Subcutaneous abdominal adipose tissue (tissue), 5 donors: Measurements from ENCODE around the gene PARP6.

ENCODE experiments used
- H3K27ac ChIP-seq: one replicate; pipeline ENCODE4 v1.7.0; 2013; ENCODE audit warnings: low read depth, mild to moderate bottlenecking, inconsistent platforms, low read length, moderate library complexity
- H3K27me3 ChIP-seq, 5 donors: one replicate each; pipeline ENCODE4 v1.7.0; 2013; ENCODE audit warnings: low read length in 5 of 5, inconsistent platforms in 1 of 5; ENCODE audit not compliant: control insufficient read depth in 5 of 5, insufficient read depth in 4 of 5
- H3K36me3 ChIP-seq, 5 donors: one replicate each; pipeline ENCODE4 v1.7.0; 2013; ENCODE audit warnings: low read length in 5 of 5; ENCODE audit not compliant: control insufficient read depth in 5 of 5, insufficient read depth in 5 of 5
- H3K4me1 ChIP-seq, 5 donors: one replicate each; pipeline ENCODE4 v1.7.0; 2013; ENCODE audit warnings: low read length in 5 of 5, mild to moderate bottlenecking in 3 of 5, moderate library complexity in 1 of 5; ENCODE audit not compliant: control insufficient read depth in 5 of 5, insufficient read depth in 5 of 5
- H3K4me3 ChIP-seq, 5 donors: one replicate each; pipeline ENCODE4 v1.7.0; 2013; ENCODE audit warnings: low read length in 5 of 5, low read depth in 1 of 5
- H3K9ac ChIP-seq, 5 donors: one replicate each; pipeline ENCODE4 v1.7.0; 2013; ENCODE audit warnings: low read length in 5 of 5, mild to moderate bottlenecking in 4 of 5, moderate library complexity in 3 of 5
- H3K9me3 ChIP-seq, 5 donors: one replicate each; pipeline ENCODE4 v1.7.0; 2013; ENCODE audit warnings: low read length in 5 of 5; ENCODE audit not compliant: control insufficient read depth in 5 of 5
- donor health status: healthy.
- donor health status: healthy.
- donor health status: healthy.
- donor health status: healthy.
- donor health status: healthy.

PARP6 gene

GRCh38 chr15:72235298-72235697, 37.1 kb downstream of the PARP6 start:
- Histone ChIP-seq H3K4me3 (no peak overlapping the region), H3K9me3 (no peaks in the 10 kb centered on the region), H3K27me3 (no peaks in the 10 kb centered on the region), H3K4me1 (peaks cover 2 to 30% (median 22%) of the 10 kb centered on the region in 5 donors), H3K9ac (no peak overlapping the region), H3K27ac (no peak overlapping the region), H3K36me3 (peaks cover 5 to 19% (median 8%) of the 10 kb centered on the region in 5 donors)

- H3K9ac ChIP-seq, result no peak overlapping the region
- no peaks in the 10 kb centered on the region for H3K9me3 ChIP-seq
- peaks cover 4 to 43% (median 33%) of the 10 kb centered on the region in 5 donors for H3K4me1 ChIP-seq
- no peaks in the 10 kb centered on the region for H3K27me3 ChIP-seq
- no peak overlapping the region for H3K27ac ChIP-seq
- H3K4me3 ChIP-seq, result no peak overlapping the region
- H3K36me3 ChIP-seq, result peaks cover 0 to 6% (median 2%) of the 10 kb centered on the region in 5 donors
Observed at GRCh38 chr15:72233769-72234168, 38.6 kb downstream of the PARP6 start.

- Histone ChIP-seq H3K4me3 (peak overlapping the region; percentile 56 to 92 (median 91)), H3K27ac (peak overlapping the region; percentile 94), H3K27me3 (no peaks in the 10 kb centered on the region), H3K9me3 (no peaks in the 10 kb centered on the region), H3K36me3 (no peaks in the 10 kb centered on the region), H3K9ac (peak overlapping the region; percentile 4 to 84 (median 79)), H3K4me1 (peaks cover 4 to 54% (median 46%) of the 10 kb centered on the region in 5 donors)
Observed at GRCh38 chr15:72231833-72232478, 40.4 kb downstream of the PARP6 start.

DNA sequence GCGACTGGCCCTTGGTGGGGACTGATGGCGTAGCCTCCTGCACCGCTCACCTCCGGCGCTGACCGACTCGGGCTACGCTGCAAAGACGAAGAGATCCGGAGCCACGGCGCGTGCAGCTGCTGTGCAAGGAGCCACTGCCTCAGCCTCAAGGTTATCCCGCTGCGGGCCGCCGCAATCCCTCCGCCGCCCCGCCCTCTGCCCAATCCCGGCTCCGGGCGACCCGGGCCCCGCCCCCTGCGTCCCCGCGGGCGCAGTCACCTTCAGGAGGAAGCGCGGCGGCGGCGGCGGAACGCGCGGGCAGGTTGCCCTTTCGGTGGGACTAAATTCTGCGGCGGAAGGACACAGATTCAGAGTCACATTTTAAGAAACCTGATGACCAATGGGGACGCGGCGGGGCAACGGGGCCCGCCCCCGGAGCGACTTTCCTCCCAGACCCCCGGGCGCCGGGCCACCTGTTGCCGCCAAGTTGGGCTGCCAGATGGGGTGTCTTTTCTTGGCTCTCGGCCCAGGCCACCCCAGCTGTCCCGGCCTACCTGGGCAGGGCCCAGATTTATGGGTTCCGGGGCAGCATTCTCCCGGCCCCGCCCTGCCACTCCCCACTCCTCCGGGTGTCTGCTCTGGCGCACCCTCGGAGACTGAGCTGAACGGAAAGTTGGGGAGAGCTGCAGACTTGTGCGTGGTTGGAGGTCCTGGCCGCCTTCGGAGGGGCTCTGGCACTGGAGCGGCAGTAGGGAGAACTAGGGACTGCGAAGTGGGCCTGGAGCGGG, 41.1 kb downstream of the PARP6 start, which contains the start of gene PKM:
PKM (minus strand) TSS at position 125 of the 767 bp plus-strand sequence. CDS start 12,093 bp downstream, outside the sequence.
- no peaks in the 10 kb centered on the region for H3K9me3 ChIP-seq
- peaks cover 4 to 57% (median 48%) of the 10 kb centered on the region in 5 donors for H3K4me1 ChIP-seq
- H3K4me3 ChIP-seq, result peak within 1 kb of the TSS; percentile 82 to 92 (median 91)
- H3K27ac ChIP-seq, result peak within 1 kb of the TSS; percentile 94
- H3K36me3 ChIP-seq, result no peaks in the 10 kb centered on the region
- no peaks in the 10 kb centered on the region for H3K27me3 ChIP-seq
- H3K9ac ChIP-seq, result peak within 1 kb of the TSS; percentile 38 to 90 (median 86)

DNA sequence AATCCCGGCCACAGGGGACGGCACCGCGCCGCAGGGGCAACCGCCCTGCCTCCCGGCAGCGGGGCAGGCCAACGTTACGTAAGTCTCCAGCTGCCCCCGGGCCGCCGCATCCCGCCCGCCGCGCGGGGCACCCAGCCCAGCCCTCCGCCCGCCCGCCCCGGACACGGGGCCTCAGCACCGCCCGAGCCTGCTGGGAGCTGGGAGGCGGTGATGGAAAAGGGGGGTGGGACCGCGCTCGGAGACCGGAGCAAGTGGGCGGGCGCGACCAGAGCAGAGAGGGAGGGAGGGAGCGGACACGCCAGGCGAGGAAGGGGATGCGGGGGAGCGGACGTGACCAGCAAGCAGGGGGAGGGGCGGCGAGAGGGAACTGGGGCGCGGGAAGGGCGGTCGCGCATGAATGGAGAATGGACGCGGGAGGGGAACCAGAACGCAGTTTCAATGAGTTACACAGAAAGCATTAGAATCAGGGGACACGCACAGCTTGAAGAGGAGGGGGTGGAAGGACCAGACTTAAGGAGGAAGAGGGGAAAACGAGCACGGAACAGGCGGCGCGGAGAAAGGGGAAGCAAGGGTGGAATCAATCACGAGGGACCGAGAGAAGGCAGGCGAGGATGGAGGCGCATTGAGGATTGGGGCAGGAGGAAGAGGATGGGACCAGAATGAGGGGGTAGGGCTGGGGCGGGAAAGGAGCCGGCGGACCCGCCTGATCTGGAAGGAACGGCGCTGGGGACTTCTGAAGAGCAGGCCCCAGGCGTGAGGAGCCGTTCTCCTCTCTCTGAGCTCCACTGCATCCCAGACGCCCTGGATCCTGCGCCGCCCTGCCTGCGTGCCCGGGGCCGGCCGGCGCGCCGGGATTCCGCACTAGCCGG, 41.9 kb downstream of the PARP6 start:
- H3K4me1 ChIP-seq, result peaks cover 4 to 61% (median 52%) of the 10 kb centered on the region in 5 donors
- peak overlapping the region; percentile 38 to 90 (median 86) for H3K9ac ChIP-seq
- peak overlapping the region; percentile 94 for H3K27ac ChIP-seq
- peak overlapping the region; percentile 82 to 92 (median 91) for H3K4me3 ChIP-seq
- H3K27me3 ChIP-seq, result no peaks in the 10 kb centered on the region
- no peaks in the 10 kb centered on the region for H3K36me3 ChIP-seq
- H3K9me3 ChIP-seq, result no peaks in the 10 kb centered on the region

DNA sequence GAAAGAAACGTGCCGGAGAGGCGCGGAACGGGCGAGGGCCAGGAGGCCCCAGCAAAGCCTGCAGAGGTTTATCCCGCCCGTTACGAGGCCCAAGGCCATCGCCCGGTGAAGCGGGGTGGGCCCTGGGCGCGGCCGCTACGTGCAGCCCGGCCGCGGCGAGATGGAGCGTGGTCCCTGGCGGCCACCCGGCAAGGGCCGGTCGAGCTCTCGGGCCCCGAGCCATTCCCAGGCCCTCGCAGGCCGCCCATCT, 42.5 kb downstream of the PARP6 start:
- Histone ChIP-seq H3K27me3 (no peaks in the 10 kb centered on the region), H3K4me3 (peak overlapping the region; percentile 71 to 92 (median 91)), H3K36me3 (no peaks in the 10 kb centered on the region), H3K4me1 (peaks cover 4 to 61% (median 52%) of the 10 kb centered on the region in 5 donors), H3K9me3 (no peaks in the 10 kb centered on the region), H3K9ac (peak overlapping the region; percentile 75 to 90 (median 84)), H3K27ac (peak overlapping the region; percentile 94)

- H3K36me3 ChIP-seq, result peaks cover 0 to 2% (median 0%) of the 10 kb centered on the region in 5 donors
- H3K27ac ChIP-seq, result peak overlapping the region; percentile 94
Observed at GRCh38 chr15:72229076-72229946, 43.0 kb downstream of the PARP6 start.

GRCh38 chr15:72227720-72228119, 44.6 kb downstream of the PARP6 start:
- H3K36me3 ChIP-seq, result peaks cover 0 to 4% (median 0%) of the 10 kb centered on the region in 5 donors
- H3K9ac ChIP-seq, result no peak overlapping the region
- peak overlapping the region; percentile 70 for H3K27ac ChIP-seq
- no peaks in the 10 kb centered on the region for H3K27me3 ChIP-seq
- peaks cover 4 to 61% (median 52%) of the 10 kb centered on the region in 5 donors for H3K4me1 ChIP-seq
- H3K9me3 ChIP-seq, result no peaks in the 10 kb centered on the region
- no peak overlapping the region for H3K4me3 ChIP-seq

More at GRCh38 chr15:72229076-72229946, 43.0 kb downstream of the PARP6 start:
- Histone ChIP-seq H3K4me3 (peak overlapping the region; percentile 71 to 92 (median 91)), H3K27me3 (no peaks in the 10 kb centered on the region), H3K9me3 (no peaks in the 10 kb centered on the region), H3K4me1 (peaks cover 4 to 61% (median 52%) of the 10 kb centered on the region in 5 donors), H3K9ac (peak overlapping the region; percentile 75 to 90 (median 84))

DNA sequence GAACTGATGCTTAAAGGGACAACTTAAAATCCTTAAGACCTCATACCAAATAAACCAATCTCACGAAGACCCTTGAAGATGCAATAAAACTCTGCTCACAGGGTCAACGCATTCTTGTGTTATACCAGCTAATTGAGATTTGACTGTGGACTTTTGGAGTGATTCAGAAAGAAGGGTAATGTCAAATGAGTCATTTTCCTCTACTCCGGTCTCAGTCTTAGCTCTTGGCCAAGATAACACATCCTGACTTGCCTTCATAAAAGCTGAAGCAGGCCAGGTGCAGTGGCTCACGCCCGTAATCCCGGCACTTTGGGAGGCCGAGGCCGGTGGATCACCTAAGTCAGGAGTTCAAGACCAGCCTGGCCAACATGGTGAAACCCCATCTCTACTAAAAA, 45.2 kb downstream of the PARP6 start:
- H3K4me1 ChIP-seq, result peaks cover 4 to 61% (median 53%) of the 10 kb centered on the region in 5 donors
- H3K27ac ChIP-seq, result peak overlapping the region; percentile 70
- peaks cover 0 to 4% (median 0%) of the 10 kb centered on the region in 5 donors for H3K36me3 ChIP-seq
- H3K4me3 ChIP-seq, result no peak overlapping the region
- H3K9me3 ChIP-seq, result no peaks in the 10 kb centered on the region
- no peaks in the 10 kb centered on the region for H3K27me3 ChIP-seq
- peak overlapping the region in 1 of 5 donors; percentile 52 for H3K9ac ChIP-seq
